ENCODE measurements around the gene MAB21L4.

Gene MAB21L4

GRCh38 chr2:240876475-240877251 is 19.3 kb downstream of the MAB21L4 start:
- no peaks in the 10 kb centered on the region for H3K4me1 ChIP-seq (ENCODE audit: control insufficient read depth, low read length)
- peaks cover 3% of the 10 kb centered on the region; the same call in 1 of the 2 replicates for H3K27me3 ChIP-seq (ENCODE audit: control insufficient read depth, low read length)
- H3K27ac ChIP-seq (ENCODE audit: low read depth, low read length) = no peak overlapping the region
- no peaks in the 10 kb centered on the region for H3K9me3 ChIP-seq (ENCODE audit: control insufficient read depth, insufficient read depth, low read length)
- no peaks in the 10 kb centered on the region for H3F3A ChIP-seq (ENCODE audit: control insufficient read depth, insufficient read depth)
- no peak overlapping the region for H3K4me2 ChIP-seq (ENCODE audit: low read length)
- H4K20me1 ChIP-seq (ENCODE audit: control insufficient read depth, insufficient read depth, low read depth, low read length) = no peaks in the 10 kb centered on the region
- TF ChIP-seq, protein P1, sequence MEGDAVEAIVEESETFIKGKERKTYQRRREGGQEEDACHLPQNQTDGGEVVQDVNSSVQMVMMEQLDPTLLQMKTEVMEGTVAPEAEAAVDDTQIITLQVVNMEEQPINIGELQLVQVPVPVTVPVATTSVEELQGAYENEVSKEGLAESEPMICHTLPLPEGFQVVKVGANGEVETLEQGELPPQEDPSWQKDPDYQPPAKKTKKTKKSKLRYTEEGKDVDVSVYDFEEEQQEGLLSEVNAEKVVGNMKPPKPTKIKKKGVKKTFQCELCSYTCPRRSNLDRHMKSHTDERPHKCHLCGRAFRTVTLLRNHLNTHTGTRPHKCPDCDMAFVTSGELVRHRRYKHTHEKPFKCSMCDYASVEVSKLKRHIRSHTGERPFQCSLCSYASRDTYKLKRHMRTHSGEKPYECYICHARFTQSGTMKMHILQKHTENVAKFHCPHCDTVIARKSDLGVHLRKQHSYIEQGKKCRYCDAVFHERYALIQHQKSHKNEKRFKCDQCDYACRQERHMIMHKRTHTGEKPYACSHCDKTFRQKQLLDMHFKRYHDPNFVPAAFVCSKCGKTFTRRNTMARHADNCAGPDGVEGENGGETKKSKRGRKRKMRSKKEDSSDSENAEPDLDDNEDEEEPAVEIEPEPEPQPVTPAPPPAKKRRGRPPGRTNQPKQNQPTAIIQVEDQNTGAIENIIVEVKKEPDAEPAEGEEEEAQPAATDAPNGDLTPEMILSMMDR (IDR thresholded peaks at IDR 0.05; ENCODE audit: low read depth, low read length, poor library complexity, severe bottlenecking) = no peak
- no peak for TF ChIP-seq EZH2phosphoT487 (IDR thresholded peaks at IDR 0.05; ENCODE audit: borderline replicate concordance, low read length)
- no peaks in the 10 kb centered on the region for H3K9me2 ChIP-seq (replicated peaks; ENCODE audit: control insufficient read depth, low read length)
- no peaks in the 10 kb centered on the region for H3K36me3 ChIP-seq (ENCODE audit: control insufficient read depth, low read length)
- H3K79me2 ChIP-seq (ENCODE audit: control insufficient read depth, low read length) = no peaks in the 10 kb centered on the region
- H3K4me3 ChIP-seq (ENCODE audit: low read length) = no peak overlapping the region

DNA sequence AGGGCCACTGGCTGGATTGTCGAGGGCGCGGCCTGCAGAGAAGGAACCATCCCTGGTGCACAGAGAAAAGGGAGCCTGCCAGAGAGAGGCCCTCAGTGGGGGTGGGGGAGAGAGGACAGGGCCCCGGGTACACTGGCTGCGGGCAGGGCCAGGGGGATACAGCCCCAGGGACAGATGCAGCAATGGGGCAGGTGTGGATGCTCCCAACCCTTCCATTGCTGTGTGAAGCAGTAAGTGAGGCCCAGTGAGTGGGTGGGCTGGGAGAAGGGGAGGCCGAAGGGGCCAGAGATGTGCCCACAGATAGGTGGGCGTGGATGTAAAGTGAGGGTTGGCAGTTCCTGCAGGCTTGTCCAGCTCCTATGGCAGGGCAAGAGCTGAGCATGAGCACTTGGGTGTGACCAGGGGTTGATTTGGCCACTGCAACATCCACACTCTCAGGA is 19.9 kb downstream of the MAB21L4 start:
- H3K36me3 ChIP-seq (ENCODE audit: control insufficient read depth, low read length) = no peaks in the 10 kb centered on the region
- no peak for TF ChIP-seq EZH2phosphoT487 (IDR thresholded peaks at IDR 0.05; ENCODE audit: borderline replicate concordance, low read length)
- TF ChIP-seq, protein P1 (IDR thresholded peaks at IDR 0.05; ENCODE audit: low read depth, low read length, poor library complexity, severe bottlenecking) = no peak
- H3K4me2 ChIP-seq (ENCODE audit: low read length) = no peak overlapping the region
- H3K27ac ChIP-seq (ENCODE audit: low read depth, low read length) = no peak overlapping the region
- H3K79me2 ChIP-seq (ENCODE audit: control insufficient read depth, low read length) = no peaks in the 10 kb centered on the region
- no peaks in the 10 kb centered on the region for H3F3A ChIP-seq (ENCODE audit: control insufficient read depth, insufficient read depth)
- H3K27me3 ChIP-seq (ENCODE audit: control insufficient read depth, low read length) = peaks cover 1% of the 10 kb centered on the region; the same call in 1 of the 2 replicates
- no peaks in the 10 kb centered on the region for H3K9me2 ChIP-seq (replicated peaks; ENCODE audit: control insufficient read depth, low read length)
- H3K9me3 ChIP-seq (ENCODE audit: control insufficient read depth, insufficient read depth, low read length) = no peaks in the 10 kb centered on the region
- H4K20me1 ChIP-seq (ENCODE audit: control insufficient read depth, insufficient read depth, low read depth, low read length) = no peaks in the 10 kb centered on the region
- H3K4me1 ChIP-seq (ENCODE audit: control insufficient read depth, low read length) = no peaks in the 10 kb centered on the region
- no peak overlapping the region for H3K4me3 ChIP-seq (ENCODE audit: low read length)

DNA sequence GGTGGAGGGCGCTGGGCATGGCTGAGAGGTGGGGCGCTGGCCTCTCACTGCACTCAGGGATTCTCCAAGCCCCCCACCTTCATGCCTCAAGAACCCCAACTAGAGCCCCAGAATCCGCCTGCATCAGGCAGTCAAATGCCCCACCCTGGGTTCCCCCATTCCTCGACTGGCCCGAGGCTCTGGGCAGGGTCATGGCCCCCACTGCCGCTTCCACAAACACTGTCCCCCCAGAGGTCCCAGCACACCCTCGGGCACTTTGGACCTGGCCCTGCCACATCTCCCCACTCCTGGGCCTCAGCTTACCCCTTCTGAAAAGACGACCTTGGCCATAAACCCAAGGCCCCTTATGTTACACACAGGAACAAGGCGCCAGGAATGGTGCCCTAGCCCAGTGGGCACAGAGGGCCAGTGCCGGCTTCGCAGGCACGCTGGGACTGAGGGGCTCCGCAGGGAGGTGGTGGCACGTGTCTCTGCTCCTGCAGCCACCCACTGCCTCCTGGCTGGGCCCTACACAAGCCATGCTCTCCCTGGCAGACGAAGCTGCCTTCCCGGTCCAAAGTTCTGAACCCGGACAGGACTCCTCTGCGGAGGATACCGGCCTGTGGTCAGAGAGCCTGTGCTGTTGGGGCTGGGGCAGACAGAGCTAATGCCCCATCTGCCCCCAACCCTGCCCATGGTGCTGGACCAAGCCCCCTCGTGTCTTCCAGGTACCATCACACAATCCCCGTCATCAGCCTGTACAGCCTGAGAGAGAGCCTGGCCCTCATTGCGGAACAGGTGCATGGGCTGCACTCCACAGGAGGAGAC is 20.5 kb downstream of the MAB21L4 start:
- Histone ChIP-seq H3K4me2 (ENCODE audit: low read length) (no peak overlapping the region), H3K4me1 (ENCODE audit: control insufficient read depth, low read length) (no peaks in the 10 kb centered on the region), H3K79me2 (ENCODE audit: control insufficient read depth, low read length) (no peaks in the 10 kb centered on the region), H3K9me2 (replicated peaks; ENCODE audit: control insufficient read depth, low read length) (no peaks in the 10 kb centered on the region), H3K27ac (ENCODE audit: low read depth, low read length) (no peak overlapping the region), H4K20me1 (ENCODE audit: control insufficient read depth, insufficient read depth, low read depth, low read length) (no peaks in the 10 kb centered on the region), H3F3A (ENCODE audit: control insufficient read depth, insufficient read depth) (no peaks in the 10 kb centered on the region), H3K27me3 (ENCODE audit: control insufficient read depth, low read length) (no peaks in the 10 kb centered on the region), H3K4me3 (ENCODE audit: low read length) (no peak overlapping the region), H3K36me3 (ENCODE audit: control insufficient read depth, low read length) (no peaks in the 10 kb centered on the region), H3K9me3 (ENCODE audit: control insufficient read depth, insufficient read depth, low read length) (no peaks in the 10 kb centered on the region)
- TF ChIP-seq, protein P1 (IDR thresholded peaks at IDR 0.05; ENCODE audit: low read depth, low read length, poor library complexity, severe bottlenecking) = no peak
- no peak for TF ChIP-seq EZH2phosphoT487 (IDR thresholded peaks at IDR 0.05; ENCODE audit: borderline replicate concordance, low read length)

Data from DOHH2 (cell line).